ENCODE data around the gene PKD1L1.
"Not testable (repeated sequence)": the region's sequence is repeated elsewhere in the genome, so short reads cannot be mapped to it uniquely, and the experiment has no call there.

PKD1L1 gene

GRCh38 chr7:47948141-47948790, at the start of gene PKD1L1:
Gene PKD1L1, minus strand, starts transcription at chr7:47948466. Its CDS starts 26 bp downstream, at chr7:47948440.
- DNase-seq (ENCODE audit: low spot score) = no peak

GRCh38 chr7:47992446-47992845, 44.2 kb upstream of the PKD1L1 start:
- no peak for DNase-seq (ENCODE audit: low spot score)

- peak; percentile 50 for DNase-seq (ENCODE audit: low spot score)
Observed at GRCh38 chr7:47991741-47992311, 43.6 kb upstream of the PKD1L1 start.

- DNase-seq (ENCODE audit: low spot score) = no peak
Observed at GRCh38 chr7:47991270-47991669, 43.0 kb upstream of the PKD1L1 start.

- no peak for DNase-seq (ENCODE audit: low spot score)
Observed at GRCh38 chr7:47990592-47990991, 42.3 kb upstream of the PKD1L1 start.

GRCh38 chr7:47989607-47990400, 41.5 kb upstream of the PKD1L1 start:
- DNase-seq (ENCODE audit: low spot score) = not testable (repeated sequence)

GRCh38 chr7:47988496-47989386, 40.5 kb upstream of the PKD1L1 start:
- DNase-seq (ENCODE audit: low spot score) = no peak

- DNase-seq (ENCODE audit: low spot score) = no peak
Observed at GRCh38 chr7:47982610-47983009, 34.3 kb upstream of the PKD1L1 start.

GRCh38 chr7:47980648-47981047, 32.4 kb upstream of the PKD1L1 start:
- DNase-seq (ENCODE audit: low spot score) = not testable (repeated sequence)

- no peak for DNase-seq (ENCODE audit: low spot score)
Observed at GRCh38 chr7:47979832-47980181, 31.5 kb upstream of the PKD1L1 start.

GRCh38 chr7:47979145-47979831, 31.0 kb upstream of the PKD1L1 start, which contains the start of gene HUS1:
Gene HUS1, minus strand, starts transcription at chr7:47979615. Its CDS starts 96 bp downstream, at chr7:47979519.
- DNase-seq (ENCODE audit: low spot score) = peak; percentile 86

GRCh38 chr7:47978790-47979144, 30.5 kb upstream of the PKD1L1 start:
- no peak for DNase-seq (ENCODE audit: low spot score)

GRCh38 chr7:47973739-47974138, 25.5 kb upstream of the PKD1L1 start:
- no peak for DNase-seq (ENCODE audit: low spot score)

- no peak for DNase-seq (ENCODE audit: low spot score)
Observed at GRCh38 chr7:47970761-47971160, 22.5 kb upstream of the PKD1L1 start.

- peak; percentile 35 for DNase-seq (ENCODE audit: low spot score)
Observed at GRCh38 chr7:47968847-47969774, 20.8 kb upstream of the PKD1L1 start.

GRCh38 chr7:47967708-47968107, 19.4 kb upstream of the PKD1L1 start:
- DNase-seq (ENCODE audit: low spot score) = no peak

GRCh38 chr7:47967123-47967522, 18.9 kb upstream of the PKD1L1 start:
- no peak for DNase-seq (ENCODE audit: low spot score)

- no peak for DNase-seq (ENCODE audit: low spot score)
Observed at GRCh38 chr7:47965456-47965855, 17.2 kb upstream of the PKD1L1 start.

- no peak for DNase-seq (ENCODE audit: low spot score)
Observed at GRCh38 chr7:47962262-47962661, 14.0 kb upstream of the PKD1L1 start.

GRCh38 chr7:47957156-47957555, 8.9 kb upstream of the PKD1L1 start:
- DNase-seq (ENCODE audit: low spot score) = no peak
